HUES48 (cell line): Measurements from ENCODE around the gene TAF11L13.

Source experiments
- H3K27ac ChIP-seq: one replicate; pipeline ENCODE4 v1.7.0; 2013; ENCODE audit warnings: low read depth, low read length, inconsistent platforms
- H3K27me3 ChIP-seq: 2 replicates; pipeline ENCODE4 v1.6.1; 2013; ENCODE audit warnings: mild to moderate bottlenecking, low read length; ENCODE audit not compliant: control insufficient read depth, insufficient read depth
- H3K36me3 ChIP-seq: 2 replicates; pipeline ENCODE4 v1.6.1; 2013; ENCODE audit warnings: low read length; ENCODE audit not compliant: control insufficient read depth, insufficient read depth
- H3K4me1 ChIP-seq: 2 replicates; pipeline ENCODE4 v1.6.1; 2013; ENCODE audit warnings: mild to moderate bottlenecking, low read length; ENCODE audit not compliant: control insufficient read depth, insufficient read depth
- H3K4me3 ChIP-seq: 2 replicates; pipeline ENCODE4 v1.5.1; 2013; ENCODE audit warnings: mild to moderate bottlenecking, low read depth, low read length
- H3K9ac ChIP-seq: 2 replicates; pipeline ENCODE4 v1.6.1; 2013; ENCODE audit warnings: mild to moderate bottlenecking, low read depth, low read length, moderate library complexity
- H3K9me3 ChIP-seq: 2 replicates; pipeline ENCODE4 v1.6.1; 2013; ENCODE audit warnings: low read length; ENCODE audit not compliant: control insufficient read depth, insufficient read depth

The TAF11L13 gene

GRCh38 chr5:17679597-17680203 lies 47.8 kb downstream of the TAF11L13 start:
- Histone ChIP-seq H3K27me3 (no peaks in the 10 kb centered on the region), H3K9me3 (no peaks in the 10 kb centered on the region), H3K4me3 (no peak overlapping the region), H3K27ac (no peak overlapping the region), H3K4me1 (no peaks in the 10 kb centered on the region), H3K36me3 (no peaks in the 10 kb centered on the region), H3K9ac (no peak overlapping the region)

- no peaks in the 10 kb centered on the region for H3K9me3 ChIP-seq
- H3K27ac ChIP-seq, result no peak overlapping the region
- no peak overlapping the region for H3K4me3 ChIP-seq
- H3K36me3 ChIP-seq, result no peaks in the 10 kb centered on the region
- H3K27me3 ChIP-seq, result no peaks in the 10 kb centered on the region
- no peak overlapping the region for H3K9ac ChIP-seq
- no peaks in the 10 kb centered on the region for H3K4me1 ChIP-seq
Observed at GRCh38 chr5:17680737-17681136, 48.8 kb downstream of the TAF11L13 start.
